WTC11 (cell line): ENCODE measurements around the gene TTC28. TPM values are rescaled to one million over a fixed set of nuclear protein-coding genes. Genes with fewer than 3 reads are reported as not detected.

ENCODE experiments used
- ATAC-seq: fragments of 200-7000 bp; cut with Tn5 transposase; 2 replicates; pipeline ENCODE4 v1.10.0; 2021; ENCODE audit warnings: mild to moderate bottlenecking, moderate library complexity
- CTCF ChIA-PET: fragments of 300-600 bp; sonication (Branson Sonifier 250); formaldehyde crosslinking; loops from one replicate; lab custom pipeline; 2021; ENCODE audit warnings: antibody characterized with exemption; lab: Charles Lee
- POLR2A ChIA-PET: fragments of 350-600 bp; sonication (Branson Sonifier 250); formaldehyde crosslinking; loops from one replicate; lab custom pipeline; 2021; ENCODE audit warnings: antibody characterized with exemption; lab: Charles Lee
- DNase-seq: peaks from one replicate; pipeline ENCODE4 v3.0.0; 2021; ENCODE audit warnings: low spot score
- H3K27ac Mint-ChIP-seq: 2 replicates; pipeline ENCODE4 v1.8.0; 2021; ENCODE audit warnings: mixed read lengths
- H3K27me3 Mint-ChIP-seq: 2 replicates; pipeline ENCODE4 v1.8.0; 2021; ENCODE audit warnings: low read depth, mild to moderate bottlenecking, moderate library complexity, mixed read lengths
- H3K36me3 Mint-ChIP-seq: 2 replicates; pipeline ENCODE4 v1.8.0; 2021; ENCODE audit warnings: mixed read lengths
- H3K4me1 Mint-ChIP-seq: 2 replicates; pipeline ENCODE4 v1.8.0; 2022; ENCODE audit warnings: mixed read lengths
- H3K4me3 Mint-ChIP-seq: 2 replicates; pipeline ENCODE4 v1.8.0; 2021; ENCODE audit warnings: mild to moderate bottlenecking, moderate library complexity, mixed read lengths
- H3K9me3 Mint-ChIP-seq: 2 replicates; pipeline ENCODE4 v1.8.0; 2021; ENCODE audit warnings: mixed read lengths
- ATF3 ChIP-seq: sonication (generic); formaldehyde crosslinking; conservative IDR thresholded peaks from 2 replicates; pipeline ENCODE4 v1.8.1; 2022; ENCODE audit warnings: mild to moderate bottlenecking, missing genetic modification reagents
- CBFB ChIP-seq: sonication (generic); formaldehyde crosslinking; IDR thresholded peaks from 2 replicates; pipeline ENCODE4 v1.8.1; 2022; ENCODE audit warnings: mild to moderate bottlenecking, low read depth, missing genetic modification reagents
- FOXJ3 ChIP-seq: sonication (generic); formaldehyde crosslinking; IDR thresholded peaks from 2 replicates; pipeline ENCODE4 v1.9.0; 2021; ENCODE audit warnings: missing genetic modification reagents, mild to moderate bottlenecking, borderline replicate concordance
- FOXK1 ChIP-seq: sonication (generic); formaldehyde crosslinking; IDR thresholded peaks from 2 replicates; pipeline ENCODE4 v1.8.0; 2022; ENCODE audit warnings: mild to moderate bottlenecking, moderate library complexity, missing genetic modification reagents
- FOXP4 ChIP-seq: sonication (generic); formaldehyde crosslinking; IDR thresholded peaks from 2 replicates; pipeline ENCODE4 v1.8.0; 2022; ENCODE audit warnings: mild to moderate bottlenecking, missing genetic modification reagents
- GRHL2 ChIP-seq: fragments of 250-450 bp; sonication (Bioruptor Pico); IDR thresholded peaks from 2 replicates; pipeline ENCODE4 v1.8.0; 2022; ENCODE audit warnings: mild to moderate bottlenecking, moderate library complexity; ENCODE audit not compliant: insufficient replicate concordance, severe bottlenecking
- HMGXB4 ChIP-seq: sonication (generic); formaldehyde crosslinking; IDR thresholded peaks from 2 replicates; pipeline ENCODE4 v1.8.1; 2023; ENCODE audit warnings: mild to moderate bottlenecking, moderate library complexity, missing genetic modification reagents
- JAZF1 ChIP-seq: fragments of 250-450 bp; sonication (Bioruptor Pico); IDR thresholded peaks from 2 replicates; pipeline ENCODE4 v1.9.0; 2021; ENCODE audit warnings: moderate library complexity, mild to moderate bottlenecking, inconsistent platforms
- NFYB ChIP-seq: sonication (generic); formaldehyde crosslinking; conservative IDR thresholded peaks from 2 replicates; pipeline ENCODE4 v1.8.0; 2022; ENCODE audit warnings: low read depth, missing genetic modification reagents
- PREB ChIP-seq: sonication (generic); formaldehyde crosslinking; IDR thresholded peaks from 2 replicates; pipeline ENCODE4 v1.8.1; 2022; ENCODE audit warnings: mild to moderate bottlenecking, missing genetic modification reagents, moderate library complexity, borderline replicate concordance
- RORB ChIP-seq: fragments of 250-450 bp; sonication (Bioruptor Pico); IDR thresholded peaks from 2 replicates; pipeline ENCODE4 v1.9.0; 2021; ENCODE audit warnings: mild to moderate bottlenecking
- USF2 ChIP-seq: sonication (generic); formaldehyde crosslinking; IDR thresholded peaks from 2 replicates; pipeline ENCODE4 v1.8.1; 2023; ENCODE audit warnings: mild to moderate bottlenecking, missing genetic modification reagents, moderate library complexity
- ZBTB21 ChIP-seq: sonication (generic); formaldehyde crosslinking; IDR thresholded peaks from 2 replicates; pipeline ENCODE4 v1.8.1; 2023; ENCODE audit warnings: mild to moderate bottlenecking, missing genetic modification reagents, borderline replicate concordance
- ZNF121 ChIP-seq: sonication (generic); formaldehyde crosslinking; IDR thresholded peaks from 2 replicates; pipeline ENCODE4 v1.8.0; 2023; ENCODE audit warnings: missing genetic modification reagents
- ZSCAN18 ChIP-seq: fragments of 250-450 bp; sonication (Bioruptor Pico); IDR thresholded peaks from 2 replicates; pipeline ENCODE4 v2.1.2; 2022; ENCODE audit warnings: mild to moderate bottlenecking, moderate library complexity
- total RNA-seq: library from RNA; stranded (reverse); gene quantifications from 3 replicates; pipeline ENCODE4 v1.2.3, GENCODE V29; 2021

The TTC28 gene
- total RNA-seq, 1 experiment from 2014 or later = 13.0 TPM

GRCh38 chr22:28462901-28463300 is 216.7 kb downstream of the TTC28 start:
- no peak for ATAC-seq
- CTCF ChIA-PET = no interaction called here

GRCh38 chr22:28462041-28462440 is 217.6 kb downstream of the TTC28 start:
- CTCF ChIA-PET = no interaction called here
- no peak overlapping the region for H3K4me3 Mint-ChIP-seq
- POLR2A ChIA-PET = no interaction called here

More at GRCh38 chr22:28462901-28463300, 216.7 kb downstream of the TTC28 start:
- H3K4me1 Mint-ChIP-seq = peaks cover 7% of the 10 kb centered on the region; the same call in 1 of the 2 replicates
- no peak for DNase-seq
- no peak overlapping the region for H3K4me3 Mint-ChIP-seq
- POLR2A ChIA-PET = no interaction called here
- no peaks in the 10 kb centered on the region for H3K36me3 Mint-ChIP-seq
- H3K9me3 Mint-ChIP-seq = peaks cover 7% of the 10 kb centered on the region
- no peak for TF ChIP-seq ATF3 (CRISPR knock-in tag)
- no peak for TF ChIP-seq JAZF1 (CRISPR knock-in tag)
- TF ChIP-seq ZNF121 = no peak
- TF ChIP-seq FOXJ3 (CRISPR knock-in tag) = no peak
- no peak for TF ChIP-seq FOXK1 (CRISPR knock-in tag)
- TF ChIP-seq GRHL2 (CRISPR knock-in tag) = no peak
- TF ChIP-seq FOXP4 (CRISPR knock-in tag) = no peak
- TF ChIP-seq PREB (CRISPR knock-in tag) = no peak
- no peak for TF ChIP-seq HMGXB4 (CRISPR knock-in tag)
- TF ChIP-seq ZBTB21 (CRISPR knock-in tag) = no peak
- no peaks in the 10 kb centered on the region for H3K27me3 Mint-ChIP-seq
- H3K27ac Mint-ChIP-seq = no peak overlapping the region

GRCh38 chr22:28454431-28455064 is 225.1 kb downstream of the TTC28 start:
- TF ChIP-seq RORB (CRISPR knock-in tag) (no peak), NFYB (CRISPR knock-in tag) (no peak), ZSCAN18 (CRISPR knock-in tag) (no peak)
- no peak for ATAC-seq
- H3K36me3 Mint-ChIP-seq = no peaks in the 10 kb centered on the region
- no peak overlapping the region for H3K27ac Mint-ChIP-seq
- no peaks in the 10 kb centered on the region for H3K27me3 Mint-ChIP-seq
- DNase-seq = no peak
- ChIA-PET CTCF (interaction anchor here (1.4 kb wide), 1 partner anchor 13 kb away, joined by 3 read pairs; no protein-coding TSS in a partner anchor), POLR2A (no interaction called here)
- H3K9me3 Mint-ChIP-seq = no peaks in the 10 kb centered on the region; the same call in 1 of the 2 replicates
- no peaks in the 10 kb centered on the region for H3K4me1 Mint-ChIP-seq
- H3K4me3 Mint-ChIP-seq = no peak overlapping the region

More at GRCh38 chr22:28462041-28462440, 217.6 kb downstream of the TTC28 start:
- peaks cover 7% of the 10 kb centered on the region; the same call in 1 of the 2 replicates for H3K4me1 Mint-ChIP-seq
- H3K36me3 Mint-ChIP-seq = no peaks in the 10 kb centered on the region
- DNase-seq (no peak), ATAC-seq (no peak)
- no peaks in the 10 kb centered on the region for H3K27me3 Mint-ChIP-seq
- TF ChIP-seq CBFB (CRISPR knock-in tag) = no peak
- TF ChIP-seq USF2 (CRISPR knock-in tag) = peak; percentile 59
- no peak overlapping the region for H3K27ac Mint-ChIP-seq
- H3K9me3 Mint-ChIP-seq = peaks cover 7% of the 10 kb centered on the region
